Amniotic stem cell (primary cell): ENCODE data around the gene RNPEP.
A peak's percentile ranks its signal among the peaks of the same experiment; 100 is the strongest.
"Not testable (repeated sequence)": the region's sequence is repeated elsewhere in the genome, so short reads cannot be mapped to it uniquely, and the experiment has no call there.

Source experiments
- DNase-seq: peaks from one replicate; lab custom pipeline; 2025; lab: John Stamatoyannopoulos, UW

Gene RNPEP

DNA sequence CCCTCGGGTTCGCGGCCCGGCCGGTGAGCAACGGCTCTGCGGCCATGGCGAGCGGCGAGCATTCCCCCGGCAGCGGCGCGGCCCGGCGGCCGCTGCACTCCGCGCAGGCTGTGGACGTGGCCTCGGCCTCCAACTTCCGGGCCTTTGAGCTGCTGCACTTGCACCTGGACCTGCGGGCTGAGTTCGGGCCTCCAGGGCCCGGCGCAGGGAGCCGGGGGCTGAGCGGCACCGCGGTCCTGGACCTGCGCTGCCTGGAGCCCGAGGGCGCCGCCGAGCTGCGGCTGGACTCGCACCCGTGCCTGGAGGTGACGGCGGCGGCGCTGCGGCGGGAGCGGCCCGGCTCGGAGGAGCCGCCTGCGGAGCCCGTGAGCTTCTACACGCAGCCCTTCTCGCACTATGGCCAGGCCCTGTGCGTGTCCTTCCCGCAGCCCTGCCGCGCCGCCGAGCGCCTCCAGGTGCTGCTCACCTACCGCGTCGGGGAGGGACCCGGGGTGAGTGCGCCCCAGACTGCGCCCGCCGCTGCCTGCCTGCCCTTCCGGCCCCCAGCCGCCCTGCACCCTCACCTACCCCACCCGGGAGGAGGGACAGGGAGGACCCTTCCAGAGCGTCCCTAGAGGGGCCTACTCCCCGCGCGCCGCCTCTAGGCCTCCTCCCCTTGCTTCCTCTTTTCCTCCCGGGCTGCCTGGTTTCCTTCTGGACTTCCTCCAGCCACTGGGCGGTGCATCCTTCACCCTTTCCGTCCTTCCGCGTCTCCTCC, at the start of gene RNPEP:
Gene RNPEP, plus strand, starts transcription at position 26 of the 757 bp plus-strand sequence. Its CDS starts 19 bp downstream, at position 45.
- peak; percentile 61 for DNase-seq

GRCh38 chr1:201933840-201934430, 48.5 kb upstream of the RNPEP start:
- no peak for DNase-seq

DNA sequence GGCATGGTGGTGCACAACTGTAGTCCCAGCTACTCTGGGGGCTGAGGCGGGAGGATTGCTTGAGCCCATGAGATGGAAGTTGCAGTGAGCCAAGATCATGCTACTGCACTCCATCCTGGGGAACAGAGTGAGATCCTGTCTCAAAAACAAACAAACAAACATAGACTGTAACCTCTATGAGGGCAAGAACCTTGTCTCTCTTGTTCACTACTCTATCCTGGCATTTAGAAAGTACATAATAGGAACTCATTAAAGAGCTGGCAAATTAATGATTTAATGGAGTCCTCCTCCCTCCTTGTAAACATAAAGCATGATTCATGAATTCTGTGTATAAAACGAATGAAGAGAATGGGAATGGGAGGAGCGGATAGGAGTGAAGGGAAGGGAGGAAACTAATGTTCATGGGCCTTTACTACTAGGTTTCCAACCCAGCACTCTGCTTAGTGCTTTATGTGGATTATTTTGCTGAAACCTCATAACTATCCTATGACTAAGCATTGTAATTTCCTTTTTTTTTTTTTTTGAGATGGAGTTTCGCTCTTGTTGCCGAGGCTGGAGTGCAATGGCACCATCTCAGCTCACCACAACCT, 44.7 kb upstream of the RNPEP start:
- DNase-seq: no peak

DNA sequence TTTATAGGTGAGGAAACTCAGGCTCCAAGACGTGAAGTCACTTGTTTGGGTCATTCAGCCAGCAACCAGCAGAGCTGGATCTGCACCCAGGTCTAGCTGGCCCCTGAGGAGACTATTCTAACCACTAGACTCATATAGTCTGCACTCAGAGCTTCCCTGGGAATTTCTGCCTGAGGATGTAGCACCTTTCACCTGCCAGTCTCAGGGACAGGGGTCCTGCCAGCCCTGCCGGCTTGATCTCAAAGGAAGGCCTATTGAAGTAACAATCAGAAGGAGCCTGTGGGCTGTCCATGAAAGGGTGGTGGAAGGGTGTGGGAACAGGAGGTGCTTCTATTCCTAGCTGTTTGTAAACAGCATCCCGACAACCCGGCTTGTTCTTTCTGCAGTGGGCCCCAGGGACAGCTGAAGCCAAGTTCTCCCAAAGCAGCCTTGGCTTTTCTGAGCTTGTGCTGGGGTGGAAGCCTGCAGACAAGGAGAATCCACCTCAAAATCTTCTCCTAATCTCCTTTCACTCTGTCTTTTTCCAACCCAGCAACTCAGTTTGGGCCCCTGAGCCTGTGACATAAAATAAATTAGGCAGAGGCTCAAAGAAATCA, 43.9 kb upstream of the RNPEP start:
- DNase-seq: no peak

DNA sequence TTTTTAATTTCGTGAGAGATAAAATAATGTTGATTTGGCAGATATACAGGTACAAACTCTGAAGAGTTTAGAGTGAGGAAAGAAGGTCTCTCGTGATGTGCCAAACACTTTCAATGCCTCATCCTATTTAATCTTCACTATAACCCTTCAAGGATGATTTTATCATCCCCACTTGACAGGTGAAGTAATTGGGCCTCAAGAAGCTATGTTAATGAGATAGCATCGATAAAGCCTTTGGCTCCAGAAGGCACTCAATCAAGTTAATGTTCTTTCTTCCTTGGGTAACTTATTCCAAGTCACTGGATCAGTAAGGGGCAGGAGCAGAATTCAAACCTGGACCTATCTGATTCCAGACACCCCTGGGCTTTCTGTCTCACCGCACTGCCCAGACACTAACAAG, 43.3 kb upstream of the RNPEP start:
- DNase-seq: no peak

DNA sequence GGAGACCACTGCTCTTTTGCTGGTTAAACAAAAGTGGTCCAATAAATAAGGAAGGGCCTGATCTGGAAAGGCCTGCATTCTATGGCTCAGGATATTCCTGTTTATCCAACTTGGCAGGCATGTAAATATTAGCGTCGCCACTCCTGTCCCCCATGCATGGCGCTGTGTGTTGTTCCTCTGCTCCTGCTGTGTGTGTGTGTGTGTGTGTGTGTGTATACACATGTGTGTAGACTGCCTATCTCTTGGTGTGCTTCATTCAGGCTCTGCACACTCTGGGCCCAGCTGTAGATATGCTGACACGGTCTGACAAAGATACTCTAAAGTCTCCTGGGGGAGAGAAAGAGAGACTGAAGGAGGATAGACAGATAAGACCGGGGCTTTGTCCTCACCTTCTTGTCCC, 42.9 kb upstream of the RNPEP start:
- DNase-seq: no peak

DNA sequence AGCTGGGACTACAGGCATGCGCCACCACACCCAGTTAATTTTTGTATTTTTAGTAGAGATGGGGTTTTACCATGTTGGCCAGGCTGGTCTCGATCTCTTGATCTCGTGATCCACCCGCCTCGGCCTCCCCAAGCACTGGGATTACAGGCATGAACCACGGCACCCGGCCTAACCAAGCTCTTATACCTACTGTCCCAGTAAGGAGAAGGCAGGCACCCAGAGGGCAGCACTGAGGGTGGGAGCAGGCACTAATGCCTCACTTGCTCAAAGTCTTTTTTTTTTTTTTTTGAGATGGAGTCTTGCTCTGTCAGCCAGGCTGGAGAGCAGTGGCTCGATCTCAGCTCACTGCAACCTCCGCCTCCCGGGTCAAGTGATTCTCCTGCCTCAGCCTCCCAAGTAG, 42.1 kb upstream of the RNPEP start:
- not testable (repeated sequence) for DNase-seq

GRCh38 chr1:201941420-201942128, 40.9 kb upstream of the RNPEP start:
- DNase-seq: no peak

GRCh38 chr1:201942129-201942495, 40.3 kb upstream of the RNPEP start:
- no peak for DNase-seq

- no peak for DNase-seq
Measured at GRCh38 chr1:201944002-201944401, 38.4 kb upstream of the RNPEP start.

DNA sequence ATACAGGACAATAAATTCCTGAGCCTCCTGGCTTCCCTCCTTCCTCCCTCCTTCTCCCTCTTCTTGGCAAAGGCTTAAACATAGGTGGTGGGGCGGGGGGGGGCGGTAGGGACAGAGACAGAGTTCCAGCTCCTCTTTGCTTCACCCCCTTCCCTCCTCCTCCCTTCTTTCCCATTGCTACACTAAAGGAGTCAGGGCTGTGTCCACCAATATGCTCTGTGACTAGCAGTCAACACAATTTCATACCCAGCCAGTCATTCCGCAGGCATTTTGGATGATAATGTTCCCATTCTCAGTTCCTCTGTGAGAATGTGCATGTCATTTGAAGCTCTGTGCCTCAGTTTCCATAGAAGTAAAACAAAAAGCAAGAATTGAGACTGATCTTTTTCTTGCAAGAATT, 37.8 kb upstream of the RNPEP start:
- no peak for DNase-seq

- no peak for DNase-seq
Measured at GRCh38 chr1:201945157-201945556, 37.3 kb upstream of the RNPEP start.

DNA sequence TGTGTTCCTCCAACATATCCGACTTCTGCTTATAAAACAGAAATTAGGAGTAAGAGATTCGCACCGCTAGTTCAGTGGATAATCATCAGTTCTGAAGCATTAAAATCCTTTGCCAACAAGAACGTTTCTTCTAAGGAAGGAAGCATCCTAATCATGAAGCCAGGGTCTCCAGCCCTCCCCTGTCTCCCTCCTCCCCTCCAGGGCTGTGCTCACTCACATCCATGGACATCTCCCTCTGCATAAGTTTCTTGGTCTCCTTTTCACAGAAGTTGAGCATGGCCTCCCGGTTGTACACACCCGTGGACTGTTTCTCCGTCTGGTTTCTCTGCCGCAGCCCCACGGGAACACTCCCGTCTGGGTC, 36.6 kb upstream of the RNPEP start:
- no peak for DNase-seq

DNA sequence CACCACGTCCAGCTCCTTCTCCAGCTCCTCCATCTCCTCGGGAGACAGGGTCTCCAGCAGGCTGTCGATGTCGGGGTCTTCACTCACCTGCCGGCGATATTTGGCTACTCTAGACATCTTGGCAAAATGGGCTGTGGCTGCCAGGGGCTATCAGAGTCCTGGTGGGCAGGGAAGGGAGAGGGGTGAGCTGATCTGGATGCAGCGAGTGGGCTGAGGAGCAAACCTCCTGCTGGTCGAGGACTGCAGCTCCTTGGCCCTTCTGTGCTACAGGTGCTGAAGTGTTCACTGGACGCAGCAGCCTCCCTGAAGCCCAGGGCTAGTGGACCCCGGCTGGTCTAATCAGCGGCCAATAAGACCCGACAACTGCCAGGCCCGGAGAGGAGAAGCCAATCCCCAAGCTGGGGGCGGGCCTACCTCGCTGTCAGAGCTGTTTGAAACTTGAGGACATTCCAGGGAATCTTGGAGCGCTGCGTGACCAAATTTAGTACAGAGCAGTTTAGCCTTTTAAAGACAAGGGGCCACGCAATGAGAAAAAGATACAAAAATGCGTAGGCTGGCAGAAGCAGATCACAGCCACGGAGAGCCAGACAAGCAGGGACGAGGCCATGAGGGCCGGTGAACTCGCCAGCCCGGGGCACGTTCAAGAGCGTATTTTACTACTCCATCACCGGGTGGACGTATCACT, 36.1 kb upstream of the RNPEP start, which contains the start of gene LMOD1:
Gene LMOD1, minus strand, starts transcription at position 325 of the 685 bp plus-strand sequence. Its CDS starts 208 bp downstream, at position 117.
- peak; percentile 94 for DNase-seq

GRCh38 chr1:201947697-201948008, 34.8 kb upstream of the RNPEP start:
- no peak for DNase-seq

- no peak for DNase-seq
Measured at GRCh38 chr1:201949491-201949890, 33.0 kb upstream of the RNPEP start.

DNA sequence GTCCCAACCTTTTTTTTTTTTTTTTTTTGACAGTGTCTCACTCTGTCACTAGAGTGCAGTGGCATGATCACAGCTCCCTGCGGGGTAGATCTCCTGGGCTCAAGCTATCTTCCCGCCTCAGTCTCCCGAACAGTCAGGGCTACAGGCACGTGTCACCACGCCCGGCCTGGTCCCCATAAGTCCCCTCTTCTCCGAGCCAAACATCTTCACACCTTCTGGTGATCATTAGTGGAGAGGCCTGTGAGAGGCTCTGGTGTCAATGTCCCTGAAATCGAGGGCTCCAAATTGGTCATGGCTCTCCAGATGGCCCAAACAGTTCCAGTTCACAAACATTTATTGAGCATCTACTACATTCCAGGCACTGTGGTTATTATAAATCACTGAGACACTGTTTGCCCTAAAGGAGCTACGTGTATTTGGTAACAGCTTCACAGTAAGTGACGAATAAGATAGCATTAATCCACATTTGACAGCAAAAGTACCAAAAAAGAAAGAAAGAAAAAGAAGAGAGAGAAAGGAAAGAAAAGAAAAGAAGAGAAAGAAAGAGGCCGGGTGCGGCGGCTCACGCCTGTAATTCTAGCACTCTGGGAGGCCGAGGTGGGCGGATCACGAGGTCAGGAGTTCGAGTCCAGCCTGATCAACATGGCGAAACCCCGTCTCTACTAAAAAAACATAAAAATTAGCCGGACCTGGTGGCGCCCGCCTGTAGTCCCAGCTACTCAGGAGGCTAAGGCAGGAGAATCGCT, 28.0 kb upstream of the RNPEP start:
- DNase-seq: no peak

DNA sequence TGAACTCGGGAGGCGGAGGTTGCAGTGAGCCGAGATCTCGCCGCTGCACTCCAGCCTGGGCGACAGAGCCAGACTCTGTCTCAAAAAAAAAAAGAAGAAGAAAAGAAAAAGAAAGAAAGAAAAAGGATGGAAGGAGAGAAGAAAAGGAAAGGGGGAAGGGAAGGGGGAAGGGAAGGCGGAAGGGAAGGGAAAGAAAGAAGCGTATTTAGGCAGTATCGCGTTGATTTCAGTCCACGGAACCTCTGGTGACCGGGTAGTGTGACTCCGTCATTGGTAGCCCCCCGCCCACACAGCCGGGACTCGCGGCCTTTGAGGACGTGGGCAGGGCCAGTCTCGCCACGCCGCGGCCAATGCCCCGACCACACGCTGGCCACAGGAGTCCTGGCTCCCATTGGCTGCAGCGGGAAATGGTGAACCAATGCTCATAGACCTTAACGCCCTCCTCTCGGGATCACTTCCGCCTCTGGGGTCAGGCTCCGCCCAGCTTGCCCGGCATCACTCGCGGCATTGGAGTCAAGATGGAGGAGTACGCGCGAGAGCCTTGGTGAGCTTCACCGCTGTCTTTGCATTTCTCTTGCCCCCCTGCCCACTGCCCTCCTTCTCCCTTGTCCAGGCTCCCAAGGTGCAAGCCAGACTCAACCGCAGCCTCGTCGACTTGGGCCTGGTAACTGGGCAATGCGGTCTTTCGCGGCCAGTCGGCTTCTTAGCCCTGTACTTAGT, 27.3 kb upstream of the RNPEP start, which contains the start of gene TIMM17A:
Gene TIMM17A, plus strand, starts transcription at position 495 of the 720 bp plus-strand sequence. Its CDS starts 24 bp downstream, at position 519.
- DNase-seq: peak; percentile 98

- no peak for DNase-seq
Measured at GRCh38 chr1:201955729-201956143, 26.7 kb upstream of the RNPEP start.

DNA sequence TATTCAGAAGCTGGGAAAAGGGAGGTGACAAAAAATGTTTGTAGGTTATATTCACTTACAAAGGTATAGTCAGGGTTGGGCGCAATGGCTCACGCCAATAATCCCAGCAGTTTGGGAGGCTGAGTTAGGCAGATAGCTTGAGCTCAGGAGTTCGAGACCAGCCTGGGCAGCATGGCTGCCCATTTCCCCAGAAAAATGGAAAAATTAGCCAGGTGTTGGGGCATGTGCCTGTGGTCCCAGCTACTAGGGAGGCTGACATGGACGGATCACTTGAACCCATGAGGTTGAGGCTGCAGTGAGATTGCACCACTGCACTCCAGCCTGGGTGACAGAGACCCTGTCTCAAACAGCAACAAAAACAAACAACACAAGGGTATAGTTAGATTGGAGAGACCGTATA, 24.1 kb upstream of the RNPEP start:
- no peak for DNase-seq
